ENCODE measurements around the gene USH1G. TPM values are rescaled to one million over a fixed set of nuclear protein-coding genes. Genes with fewer than 3 reads are reported as not detected.
"Not testable (repeated sequence)": the region's sequence is repeated elsewhere in the genome, so short reads cannot be mapped to it uniquely, and the experiment has no call there.

USH1G gene
- total RNA-seq, 1 donor from 2014 or later, result 0.18 TPM

- peaks cover 12% of the 10 kb centered on the region for H3K27me3 Mint-ChIP-seq (ENCODE audit: unreplicated experiment)
- no peaks in the 10 kb centered on the region for H3K9me3 Mint-ChIP-seq (ENCODE audit: unreplicated experiment)
- peaks cover 4% of the 10 kb centered on the region for H3K36me3 Mint-ChIP-seq (ENCODE audit: low read depth, unreplicated experiment)
- H3K27ac Mint-ChIP-seq (ENCODE audit: unreplicated experiment), result peak overlapping the region; percentile 72
- TF ChIP-seq CTCF (IDR thresholded peaks at IDR 0.05; ENCODE audit: unreplicated experiment), result no peak
- H3K4me3 Mint-ChIP-seq (ENCODE audit: unreplicated experiment), result peak overlapping the region; percentile 92
- DNase-seq (ENCODE audit: low spot score), result peak; percentile 40
- peaks cover 31% of the 10 kb centered on the region for H3K4me1 Mint-ChIP-seq (ENCODE audit: unreplicated experiment)
These were observed 47.3 kb upstream of the USH1G start for GRCh38 chr17:74970395-74970794.

- H3K27ac Mint-ChIP-seq (ENCODE audit: unreplicated experiment); H3K9me3 Mint-ChIP-seq (ENCODE audit: unreplicated experiment); H3K36me3 Mint-ChIP-seq (ENCODE audit: low read depth, unreplicated experiment); DNase-seq (ENCODE audit: low spot score): not testable (repeated sequence)
- Mint-ChIP-seq H3K4me1 (ENCODE audit: unreplicated experiment) (peaks cover 36% of the 10 kb centered on the region), H3K27me3 (ENCODE audit: unreplicated experiment) (peaks cover 16% of the 10 kb centered on the region), H3K4me3 (ENCODE audit: unreplicated experiment) (peak overlapping the region; percentile 37)
These were observed 46.4 kb upstream of the USH1G start for GRCh38 chr17:74969501-74969900.

GRCh38 chr17:74968361-74968780 lies 45.3 kb upstream of the USH1G start:
- Mint-ChIP-seq H3K27me3 (ENCODE audit: unreplicated experiment) (peaks cover 16% of the 10 kb centered on the region), H3K36me3 (ENCODE audit: low read depth, unreplicated experiment) (peaks cover 9% of the 10 kb centered on the region), H3K4me3 (ENCODE audit: unreplicated experiment) (no peak overlapping the region), H3K9me3 (ENCODE audit: unreplicated experiment) (no peaks in the 10 kb centered on the region), H3K27ac (ENCODE audit: unreplicated experiment) (no peak overlapping the region), H3K4me1 (ENCODE audit: unreplicated experiment) (peaks cover 36% of the 10 kb centered on the region)
- DNase-seq (ENCODE audit: low spot score), result no peak
- TF ChIP-seq CTCF (IDR thresholded peaks at IDR 0.05; ENCODE audit: unreplicated experiment), result no peak

GRCh38 chr17:74964988-74965622 lies 42.0 kb upstream of the USH1G start:
- no peak overlapping the region for H3K4me3 Mint-ChIP-seq (ENCODE audit: unreplicated experiment)
- DNase-seq (ENCODE audit: low spot score), result no peak
- peaks cover 8% of the 10 kb centered on the region for H3K27me3 Mint-ChIP-seq (ENCODE audit: unreplicated experiment)
- H3K36me3 Mint-ChIP-seq (ENCODE audit: low read depth, unreplicated experiment), result peaks cover 16% of the 10 kb centered on the region
- no peak for TF ChIP-seq CTCF (IDR thresholded peaks at IDR 0.05; ENCODE audit: unreplicated experiment)
- H3K27ac Mint-ChIP-seq (ENCODE audit: unreplicated experiment), result no peak overlapping the region
- H3K9me3 Mint-ChIP-seq (ENCODE audit: unreplicated experiment), result no peaks in the 10 kb centered on the region
- H3K4me1 Mint-ChIP-seq (ENCODE audit: unreplicated experiment), result peaks cover 17% of the 10 kb centered on the region

- Mint-ChIP-seq H3K27me3 (ENCODE audit: unreplicated experiment) (peaks cover 11% of the 10 kb centered on the region), H3K4me1 (ENCODE audit: unreplicated experiment) (peaks cover 13% of the 10 kb centered on the region), H3K9me3 (ENCODE audit: unreplicated experiment) (no peaks in the 10 kb centered on the region), H3K4me3 (ENCODE audit: unreplicated experiment) (no peak overlapping the region), H3K36me3 (ENCODE audit: low read depth, unreplicated experiment) (peaks cover 19% of the 10 kb centered on the region), H3K27ac (ENCODE audit: unreplicated experiment) (no peak overlapping the region)
- TF ChIP-seq CTCF (IDR thresholded peaks at IDR 0.05; ENCODE audit: unreplicated experiment), result no peak
- no peak for DNase-seq (ENCODE audit: low spot score)
These were observed 41.2 kb upstream of the USH1G start for GRCh38 chr17:74964246-74964761.
